Measurements from ENCODE around the gene PLAAT3.
A peak's percentile ranks its signal among the peaks of the same experiment; 100 is the strongest.
"Not testable (repeated sequence)": the region's sequence is repeated elsewhere in the genome, so short reads cannot be mapped to it uniquely, and the experiment has no call there.

PLAAT3 gene

DNA sequence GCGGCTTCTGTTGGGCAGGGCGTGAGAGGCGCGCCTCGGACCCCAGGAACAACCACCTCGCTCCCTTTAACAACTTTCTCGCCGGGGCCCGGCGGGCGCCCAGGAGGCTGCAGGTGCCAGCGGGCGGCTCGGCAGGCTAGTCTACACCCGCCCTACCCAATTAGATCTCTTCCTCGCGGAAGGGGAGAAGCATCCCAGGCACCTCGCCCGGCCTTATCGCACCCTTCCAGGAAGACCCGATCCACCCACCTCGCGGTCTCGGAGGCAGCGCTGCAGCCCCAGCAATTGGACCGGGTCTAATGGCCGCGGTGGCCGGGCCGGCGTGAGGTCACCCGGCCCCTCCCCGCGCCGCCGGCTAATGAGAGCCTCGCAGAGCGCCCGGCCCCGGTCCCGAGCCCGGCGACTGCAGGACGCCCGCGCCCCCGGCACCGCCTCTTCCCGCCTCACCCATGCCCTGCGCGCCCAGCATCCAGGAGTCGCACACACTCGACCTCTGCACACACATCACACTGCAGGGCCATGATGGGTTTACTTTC lies at the start of gene PLAAT3:
Gene PLAAT3, minus strand, starts transcription at position 298 of the 536 bp plus-strand sequence. CDS start 419 bp downstream, outside the sequence.
- DNase-seq: peak in 1 of 2 experiments; percentile 6

DNA sequence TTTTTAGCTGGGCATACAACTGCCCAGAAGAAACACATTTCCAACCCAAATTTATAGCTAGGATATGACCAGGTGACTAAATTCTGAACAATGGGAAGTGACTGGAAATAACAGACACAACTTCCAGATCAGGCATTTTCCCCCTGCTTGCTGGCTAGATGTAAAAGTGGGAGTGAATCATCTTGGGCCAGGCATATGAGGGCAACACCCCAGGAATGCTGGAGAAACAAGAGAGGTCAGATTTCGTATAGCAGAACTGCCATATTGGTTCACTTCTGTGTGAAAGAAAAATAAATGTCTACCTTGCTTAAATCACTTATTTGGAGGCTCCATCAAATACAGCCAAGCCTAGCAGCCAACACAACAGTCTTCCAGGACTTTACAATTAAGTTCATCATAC lies 49.6 kb upstream of the PLAAT3 start:
- DNase-seq: no peak

DNA sequence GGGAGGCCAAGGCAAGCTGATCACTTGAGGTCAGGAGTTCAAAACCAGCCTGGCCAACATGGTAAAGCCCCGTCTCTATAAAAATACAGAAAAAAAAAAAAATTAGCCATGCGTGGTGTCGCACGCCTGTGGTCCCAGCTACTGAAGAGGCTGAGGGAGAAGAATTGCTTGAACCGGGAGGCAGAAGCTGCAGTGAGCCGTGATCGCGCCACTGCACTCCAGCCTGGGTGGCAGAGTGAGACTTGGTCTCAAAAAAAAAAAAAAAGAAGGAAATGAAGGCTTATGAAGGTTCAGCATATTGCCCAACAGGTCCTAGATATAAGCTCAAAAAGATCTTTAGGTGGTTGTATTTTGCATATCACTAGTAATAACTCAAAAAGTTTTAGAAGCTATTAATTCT lies 46.7 kb upstream of the PLAAT3 start:
- DNase-seq: no peak

DNA sequence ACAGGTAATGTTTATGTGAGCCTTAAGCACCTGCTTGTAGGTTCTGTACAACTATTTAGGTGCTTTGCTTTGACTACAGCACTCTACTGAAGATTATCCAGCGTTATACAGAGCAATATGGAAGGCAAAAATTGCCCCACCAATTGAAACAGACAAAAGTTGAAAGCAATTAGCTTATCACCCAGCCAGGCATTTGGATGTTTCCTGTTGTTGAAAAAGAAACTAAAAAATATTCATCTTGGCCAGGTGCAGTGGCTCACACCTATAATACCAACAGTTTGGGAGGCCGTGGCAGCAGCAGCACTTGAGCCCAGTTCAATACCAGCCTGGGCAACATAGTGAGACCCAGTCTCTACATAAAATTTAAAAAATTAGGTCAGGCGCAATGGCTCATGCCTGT lies 38.4 kb upstream of the PLAAT3 start:
- DNase-seq: no peak

DNA sequence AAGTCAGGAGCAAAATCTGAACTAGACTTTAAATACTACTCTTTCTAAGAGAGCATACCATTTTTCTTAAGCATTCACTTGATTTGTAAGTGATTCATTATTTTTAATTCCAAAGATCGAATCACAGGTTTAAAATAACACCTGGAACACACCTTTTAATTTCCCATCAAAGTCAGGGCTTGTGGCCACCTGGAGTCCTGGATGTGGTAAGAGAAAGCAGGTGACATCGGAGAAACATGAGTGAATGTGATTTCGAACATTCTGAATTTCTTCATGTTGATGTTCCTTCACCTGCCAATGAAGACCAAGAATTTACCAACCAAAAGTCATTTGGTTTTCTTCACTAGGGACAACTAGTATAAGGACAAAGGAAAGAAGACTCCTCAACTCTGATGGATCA lies 29.0 kb upstream of the PLAAT3 start:
- no peak for DNase-seq

DNA sequence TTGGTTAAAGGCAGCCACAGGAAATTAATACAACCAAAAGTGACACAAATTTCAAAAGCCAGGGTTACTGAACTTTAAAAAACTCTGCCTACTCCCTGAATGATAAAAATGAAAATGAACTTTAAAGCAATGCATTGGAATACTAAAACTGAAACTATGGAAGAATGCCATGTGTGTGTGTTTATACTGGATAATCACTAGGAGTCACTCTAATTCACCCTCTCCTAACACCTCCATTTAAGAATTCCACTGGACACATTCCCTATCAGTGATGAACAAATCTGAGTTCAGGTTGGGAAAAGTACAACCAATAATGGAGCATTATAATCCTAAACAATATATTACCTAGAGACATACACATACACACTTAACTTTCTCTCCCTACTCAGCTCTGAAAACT lies 27.5 kb upstream of the PLAAT3 start:
- DNase-seq: no peak

DNA sequence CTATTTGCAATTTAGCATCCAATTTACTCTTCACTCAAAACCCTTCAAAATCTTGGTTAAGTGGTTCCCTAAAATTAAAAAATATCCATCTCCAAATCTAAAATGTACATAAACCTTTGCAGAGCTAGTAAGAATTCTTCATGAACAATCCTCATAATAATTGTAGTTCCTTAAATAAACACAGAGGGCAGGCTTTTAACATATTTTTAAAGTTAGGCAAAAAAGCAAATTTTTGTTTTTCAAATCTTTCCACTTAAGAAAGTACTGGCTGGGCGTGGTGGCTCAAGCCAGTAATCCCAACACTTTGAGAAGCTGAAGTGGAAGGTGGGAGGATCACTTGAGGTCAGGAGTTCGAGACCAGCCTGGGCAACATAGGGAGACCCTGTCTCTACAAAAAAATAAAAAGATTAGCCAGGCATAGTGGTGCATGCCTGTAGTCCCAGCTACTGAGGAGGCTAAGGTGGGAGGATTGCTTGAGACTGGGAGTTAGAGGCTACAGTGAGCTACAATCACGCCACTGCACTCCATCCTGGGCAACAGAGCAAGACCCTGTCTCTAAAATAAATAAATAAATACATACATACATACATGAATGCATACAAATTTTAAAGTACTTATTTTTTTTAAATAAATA lies 25.1 kb upstream of the PLAAT3 start:
- DNase-seq: no peak

DNA sequence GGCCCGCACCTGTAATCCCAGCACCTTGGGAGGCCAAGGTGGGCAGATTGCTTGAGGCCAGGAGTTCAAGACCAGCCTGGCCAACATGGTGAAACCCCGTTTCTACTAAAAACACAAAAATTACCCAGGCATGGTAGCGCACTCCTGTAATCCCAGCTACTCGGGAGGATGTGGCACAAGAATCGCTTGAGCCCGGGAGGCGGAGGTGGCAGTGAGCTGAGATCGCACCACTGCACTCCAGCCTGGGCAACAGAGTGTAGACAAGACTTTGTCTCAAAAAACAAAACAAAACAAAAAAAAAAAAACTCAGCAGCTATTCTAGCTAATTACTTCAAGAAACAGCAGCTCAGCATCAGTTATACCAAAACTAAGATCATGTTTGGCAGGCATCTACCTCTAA lies 24.2 kb upstream of the PLAAT3 start:
- not testable (repeated sequence) for DNase-seq

DNA sequence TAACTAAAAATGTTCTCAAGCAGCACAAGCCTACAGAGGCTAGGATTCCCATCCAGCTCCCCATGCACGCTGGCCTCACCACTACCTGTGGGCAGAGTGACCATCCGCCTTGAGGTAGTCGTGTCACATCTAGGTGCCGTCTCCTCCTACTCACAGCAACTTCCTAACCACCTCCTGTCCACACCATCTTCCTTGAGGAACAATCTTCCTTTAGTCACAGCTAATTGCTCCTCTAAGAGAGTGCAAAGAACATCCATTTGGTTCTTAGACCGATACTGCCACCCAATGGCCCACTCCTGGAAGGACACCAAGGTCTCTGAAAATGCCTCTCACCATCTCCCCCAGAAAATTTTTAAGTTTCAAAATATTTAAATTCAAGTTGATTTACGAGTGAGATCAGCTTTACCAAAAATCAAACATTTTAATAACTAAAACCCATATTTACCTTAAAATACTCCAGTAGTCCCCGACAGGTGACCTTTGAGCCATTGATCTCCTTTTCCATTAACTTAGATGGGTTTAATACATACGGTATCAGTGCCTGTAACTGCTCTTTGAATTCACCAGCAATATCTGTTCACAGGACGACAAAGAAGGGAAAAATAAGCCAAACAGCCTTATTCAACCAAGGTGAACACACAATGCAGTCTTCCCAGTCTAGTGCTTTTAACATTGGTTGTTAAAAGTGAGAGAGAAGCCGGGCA lies 21.7 kb upstream of the PLAAT3 start:
- DNase-seq: peak; percentile 62 to 70

DNA sequence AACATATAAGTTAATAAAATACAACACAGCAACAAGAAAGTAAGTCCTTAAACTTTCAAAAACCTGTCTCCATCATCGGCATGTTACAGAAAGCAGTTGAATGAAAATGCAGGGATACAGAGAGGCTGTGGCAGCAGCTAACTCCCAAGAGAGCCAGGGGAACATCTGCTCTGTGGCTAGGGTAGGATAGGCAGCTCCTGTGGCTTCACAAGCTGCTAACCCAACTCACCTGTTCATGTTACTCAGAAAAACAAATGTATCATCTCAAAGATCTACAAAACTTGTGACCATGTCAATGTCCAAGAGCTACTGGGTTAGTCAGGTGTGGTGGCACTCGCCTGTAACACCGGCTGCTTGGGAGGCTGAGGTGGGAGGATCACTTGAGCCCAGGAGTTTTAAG lies 15.2 kb upstream of the PLAAT3 start:
- DNase-seq: no peak

DNA sequence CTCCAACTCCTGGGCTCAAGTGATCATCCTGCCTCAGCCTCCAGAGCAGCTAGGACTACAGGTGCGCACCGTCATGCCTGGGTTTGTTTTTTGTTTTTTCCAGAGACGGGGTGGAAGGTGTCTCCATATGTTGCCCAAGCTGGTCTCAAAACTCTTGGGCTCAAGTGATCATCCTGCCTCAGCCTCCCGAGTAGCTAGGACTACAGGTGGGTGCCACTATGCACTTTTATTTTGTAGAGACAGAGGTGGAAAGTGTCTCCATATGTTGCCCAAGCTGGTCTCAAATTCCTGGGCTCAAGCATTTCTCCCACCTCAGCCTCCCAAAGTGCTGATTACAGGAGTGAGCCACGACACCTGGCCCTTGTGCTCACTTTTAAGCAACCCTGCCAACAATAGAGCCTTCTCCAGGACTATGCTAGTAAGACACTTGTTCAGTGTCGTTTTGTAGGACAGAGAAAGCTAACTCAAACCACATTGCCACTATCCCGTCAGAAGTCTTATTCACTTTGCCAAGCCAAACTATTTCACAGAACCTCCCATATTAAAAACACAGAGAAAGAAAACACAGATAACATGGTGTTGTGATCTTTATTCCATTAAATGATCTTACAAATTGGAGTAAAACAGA lies 9.4 kb upstream of the PLAAT3 start:
- DNase-seq: no peak

DNA sequence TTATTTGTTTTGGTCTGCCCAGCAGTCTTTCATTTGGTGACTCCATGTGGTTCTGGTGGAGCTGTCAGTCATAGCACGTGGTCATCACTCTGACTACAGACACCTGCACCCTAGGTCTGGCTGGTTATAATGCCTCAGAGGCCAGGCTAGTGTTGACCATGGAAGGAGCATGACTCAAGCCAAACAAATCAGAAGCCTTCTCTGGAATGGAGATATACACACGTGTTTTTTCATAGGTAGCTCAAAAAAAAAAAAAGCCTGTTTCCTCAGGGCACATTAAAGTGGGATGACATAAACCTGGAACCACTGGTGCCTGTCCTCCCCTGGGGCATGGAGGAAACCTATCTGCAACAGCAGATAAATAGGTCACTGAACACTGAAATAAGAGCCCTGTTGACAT lies 8.1 kb upstream of the PLAAT3 start:
- no peak for DNase-seq

DNA sequence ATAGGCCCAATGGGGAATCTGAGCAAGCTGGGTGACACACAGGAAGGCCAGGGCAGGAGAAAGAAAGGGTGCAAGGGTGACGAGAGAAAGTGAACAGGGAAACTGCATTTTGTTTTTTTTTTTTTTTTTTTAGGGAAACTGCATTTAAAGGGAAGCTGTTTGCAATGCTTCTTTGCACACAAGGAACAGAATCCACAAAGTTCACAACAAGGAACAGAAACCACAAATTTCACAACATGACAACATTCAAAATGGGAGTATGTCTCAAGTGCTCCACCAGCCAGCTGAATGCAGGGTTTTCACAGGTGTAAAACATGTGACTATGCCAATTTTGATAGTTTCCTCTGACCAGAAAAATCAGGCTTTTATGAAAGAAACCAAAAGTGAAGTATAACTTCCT lies 6.8 kb upstream of the PLAAT3 start:
- DNase-seq: no peak

DNA sequence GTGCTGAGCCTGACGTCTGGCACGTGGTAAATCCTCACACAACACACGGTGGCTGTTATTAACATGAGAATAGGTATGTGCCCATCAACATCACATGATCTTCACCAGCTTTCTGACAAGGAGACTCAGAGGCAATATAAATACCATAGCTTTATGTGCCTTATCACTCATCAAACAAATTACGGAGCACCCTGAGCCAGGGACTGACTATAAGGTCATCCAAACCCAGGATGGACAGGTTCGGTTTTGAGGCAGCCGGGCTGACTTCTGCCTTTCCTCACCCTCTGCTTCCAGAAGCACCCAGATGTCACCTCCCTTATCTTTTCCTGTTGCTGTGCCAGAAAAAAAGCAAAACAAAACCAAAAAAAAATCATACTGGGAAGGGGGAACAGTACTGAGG lies 5.7 kb upstream of the PLAAT3 start:
- no peak for DNase-seq

DNA sequence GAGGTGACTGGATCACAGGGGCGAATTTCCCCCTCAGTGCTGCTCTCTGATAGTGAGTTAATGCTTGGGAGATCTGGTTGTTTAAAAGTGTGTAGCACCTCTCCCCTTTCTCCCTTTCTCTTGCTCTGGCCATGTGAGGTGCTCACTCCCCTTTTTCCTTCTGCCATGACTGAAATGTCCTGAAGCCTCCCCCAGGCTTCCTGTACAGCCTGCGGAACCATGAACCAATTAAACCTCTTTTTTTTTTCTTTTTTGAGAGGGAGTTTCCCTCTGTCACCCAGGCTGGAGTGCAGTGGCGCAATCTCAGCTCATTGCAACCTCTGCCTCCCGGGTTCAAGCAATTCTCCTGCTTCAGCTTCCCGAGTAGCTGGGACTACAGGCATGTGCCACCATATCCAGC lies 3.5 kb upstream of the PLAAT3 start:
- DNase-seq: not testable (repeated sequence)

DNA sequence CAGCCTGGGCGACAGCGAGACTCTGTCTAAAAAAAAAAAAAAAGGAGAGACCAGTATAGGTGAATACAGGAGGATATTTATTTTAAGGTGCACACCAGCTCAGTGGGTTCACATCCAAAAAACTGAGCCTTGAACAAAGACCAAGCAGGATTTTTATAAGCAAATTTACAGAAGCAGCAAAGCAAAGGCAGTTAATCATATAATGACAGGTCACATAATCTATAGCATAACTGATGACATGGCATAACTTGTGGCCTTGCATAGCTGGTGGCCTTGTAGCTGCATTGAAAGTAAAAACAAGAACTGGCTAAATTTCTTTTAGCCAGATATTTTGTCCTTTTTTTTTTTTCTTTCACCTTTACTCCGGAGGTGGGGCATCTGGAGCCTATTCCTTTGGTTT lies 2.7 kb upstream of the PLAAT3 start:
- no peak for DNase-seq

DNA sequence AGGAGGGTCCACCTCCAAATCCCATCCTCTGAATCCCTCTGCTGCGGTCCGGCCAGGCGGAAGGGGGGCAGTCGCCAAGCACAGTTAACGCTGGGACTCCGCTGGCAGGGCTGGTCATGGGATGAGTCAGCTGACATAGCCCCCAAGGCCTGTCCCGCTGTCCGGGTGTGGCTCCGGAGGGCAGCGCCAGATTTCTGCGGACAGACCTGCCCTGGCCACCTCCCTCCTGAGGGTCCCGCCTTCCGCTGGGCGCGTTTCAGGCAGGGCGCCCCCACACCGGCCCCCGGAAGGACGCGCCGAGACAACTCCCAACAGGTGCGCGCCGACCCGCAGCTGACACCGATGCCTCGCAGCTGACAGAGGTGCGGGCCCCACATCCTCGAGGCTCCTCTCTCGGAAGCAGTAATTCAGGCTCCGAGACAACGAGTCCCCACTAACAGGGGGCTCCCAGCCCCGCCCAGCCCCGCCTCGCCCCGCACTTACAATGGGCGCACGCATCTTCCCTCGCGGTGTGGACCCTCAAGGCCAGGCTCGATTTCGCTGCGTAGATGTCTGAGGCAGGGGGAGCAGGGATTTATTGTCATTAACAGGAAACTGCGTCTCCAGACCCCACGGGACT lies 607 bp downstream of the PLAAT3 start:
- DNase-seq: peak in 1 of 2 experiments; percentile 19

DNA sequence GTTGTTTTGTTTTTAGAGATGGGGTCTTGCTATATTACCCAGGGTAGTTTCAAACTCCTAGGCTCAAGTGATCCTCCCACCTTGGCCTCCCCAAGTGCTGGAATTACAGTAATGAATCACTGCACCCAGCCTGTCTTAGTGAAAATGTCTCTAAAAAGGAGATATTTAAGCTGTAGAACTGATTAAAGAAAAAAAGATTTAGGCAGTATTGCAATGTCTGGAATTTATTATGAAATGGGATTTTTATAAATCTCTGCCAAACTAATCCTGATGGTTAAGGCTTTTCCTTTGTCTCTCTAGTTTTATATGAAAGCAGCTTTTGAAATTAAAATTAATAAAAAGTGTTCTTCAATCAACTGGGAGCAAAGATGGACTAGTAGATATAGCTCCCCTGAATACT lies 2.1 kb downstream of the PLAAT3 start:
- no peak for DNase-seq

DNA sequence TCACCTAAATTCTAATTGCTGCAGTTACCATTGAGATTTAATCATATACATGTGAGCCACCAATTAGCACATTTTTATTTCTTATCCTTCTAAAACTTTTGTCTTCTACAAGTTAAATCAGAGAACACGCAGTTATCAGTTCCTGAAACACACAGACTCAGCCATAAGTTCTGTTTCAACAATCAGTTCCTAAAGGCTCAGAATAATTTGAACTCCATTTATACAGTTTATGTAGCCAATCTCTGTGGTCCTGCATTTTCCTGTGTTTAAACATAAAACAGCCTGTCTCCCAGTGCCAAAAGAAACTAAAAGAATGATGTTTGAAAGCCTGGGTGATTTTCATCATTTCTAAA lies 2.9 kb downstream of the PLAAT3 start:
- DNase-seq: no peak

DNA sequence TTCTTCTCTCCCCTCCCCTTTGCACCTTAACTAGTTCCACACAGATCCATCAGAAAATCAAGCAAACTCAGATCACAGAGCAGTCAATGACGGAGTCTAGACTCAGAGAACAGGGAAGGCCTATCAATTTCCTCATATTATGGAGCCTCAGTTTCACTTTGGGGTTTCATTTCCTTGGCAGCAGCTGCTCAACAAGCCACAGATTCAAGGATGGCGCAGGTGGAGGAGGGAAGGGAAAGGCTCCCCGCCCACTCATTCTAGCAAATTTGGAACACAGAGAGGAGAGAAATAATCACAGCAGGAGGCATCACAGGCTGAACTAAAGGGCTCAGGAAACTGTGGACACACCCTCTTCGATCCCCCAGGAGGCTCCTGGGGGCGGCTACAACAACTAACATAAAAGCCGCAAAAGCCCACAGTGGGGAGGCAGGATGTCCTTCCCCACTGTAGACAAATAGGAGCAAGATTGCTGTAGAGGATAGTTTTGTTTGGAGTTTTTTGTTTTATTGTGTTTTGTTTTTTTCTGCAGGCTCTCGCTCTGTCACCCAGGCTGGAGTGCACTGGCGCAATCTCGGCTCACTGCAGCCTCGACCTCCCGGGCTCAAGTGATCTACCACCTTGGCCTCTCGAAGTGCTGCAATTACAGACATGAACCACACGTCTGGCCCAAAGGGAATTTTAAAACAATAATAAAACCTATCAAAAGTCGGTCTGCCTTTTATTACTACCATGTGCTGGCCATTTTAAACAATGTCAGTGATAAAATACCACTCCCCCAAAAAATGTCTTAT lies 3.4 kb downstream of the PLAAT3 start:
- no peak for DNase-seq

DNA sequence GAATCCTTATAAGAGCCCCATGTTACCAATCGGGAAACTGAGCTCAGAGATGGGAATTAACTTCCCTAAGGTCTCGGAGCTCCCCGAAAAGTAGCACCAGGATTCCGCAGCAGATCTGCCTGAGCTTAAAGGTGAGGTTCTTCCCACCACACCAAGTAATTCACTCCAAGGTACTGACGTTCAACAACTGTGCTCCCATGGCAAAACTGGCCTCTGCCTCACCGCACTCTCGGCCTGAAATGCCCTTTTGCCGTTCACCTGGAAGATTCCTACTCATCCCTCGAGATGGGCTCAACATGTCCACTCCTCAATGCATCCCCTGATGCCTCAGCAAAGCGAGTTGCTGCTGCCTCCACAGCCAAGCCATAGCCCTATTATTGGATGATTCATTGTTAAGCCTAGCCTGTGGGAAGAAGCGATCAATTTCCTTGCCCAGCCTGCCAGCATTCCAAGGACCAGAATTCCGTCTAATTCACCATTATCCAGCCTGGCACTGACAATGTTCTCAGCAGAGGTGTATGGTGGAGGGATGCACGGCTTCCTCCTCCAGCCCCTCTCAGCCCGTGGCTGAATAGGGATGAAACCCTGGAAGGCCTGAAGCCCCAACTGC lies 4.2 kb downstream of the PLAAT3 start:
- no peak for DNase-seq

DNA sequence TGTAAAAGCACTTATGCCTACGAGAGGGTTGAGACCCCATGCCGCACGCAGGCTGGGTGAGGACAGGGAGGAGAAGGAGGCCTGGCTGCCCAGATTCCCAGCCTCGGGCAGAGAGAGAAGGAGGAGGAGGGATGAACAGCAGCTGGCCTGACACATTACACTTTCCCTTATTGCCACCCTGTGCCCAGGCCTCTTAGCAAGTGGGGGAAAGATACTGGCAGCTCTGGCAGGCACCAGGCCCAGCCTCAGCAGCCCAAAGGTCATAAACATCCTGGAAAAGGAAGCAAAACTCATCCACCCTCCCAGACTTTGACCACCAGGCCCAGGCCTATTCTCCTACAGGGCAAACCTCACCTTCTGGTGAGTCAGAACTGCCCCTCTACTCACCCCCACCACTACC lies 4.7 kb downstream of the PLAAT3 start:
- DNase-seq: no peak

Measured in activated CD4-positive, alpha-beta T cell treated with anti-CD3 and anti-CD28 coated beads, Interleukin-2, amount 50 U/mL, for 4 hours (primary cell).